Measurements from ENCODE around the gene GSS. TPM values are rescaled to one million over a fixed set of nuclear protein-coding genes. Genes with fewer than 3 reads are reported as not detected.

The GSS gene
- total RNA-seq, 1 donor from 2014 or later, result 18.3 TPM

DNA sequence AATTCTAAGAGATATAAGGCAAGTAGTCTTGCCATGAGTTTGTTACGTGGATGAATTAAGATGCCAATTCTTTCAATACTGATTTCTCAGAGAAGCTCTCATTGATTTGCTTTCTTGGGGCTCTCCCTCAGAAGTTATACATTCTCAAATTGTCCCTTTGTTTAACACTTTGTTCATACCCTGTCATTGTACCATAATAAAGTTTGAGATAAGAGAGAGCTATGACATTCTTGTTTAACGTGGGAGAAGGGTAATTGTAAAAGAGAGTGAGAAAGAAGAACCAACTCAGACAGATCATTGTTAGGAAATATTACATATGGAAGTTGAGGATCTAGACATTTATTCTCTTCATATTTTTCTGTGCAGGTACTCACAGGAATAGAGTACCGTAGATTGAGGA lies 60.1 kb downstream of the GSS start:
- Histone ChIP-seq H3K9ac (ENCODE audit: low read depth in 1 of 3, low read length in 3 of 3) (peak overlapping the region in 1 of 3 donors; percentile 33), H3K27me3 (ENCODE audit: control insufficient read depth in 3 of 3, insufficient read depth in 3 of 3, low read length in 3 of 3) (no peaks in the 10 kb centered on the region), H3K4me1 (ENCODE audit: control insufficient read depth in 3 of 3, insufficient read depth in 3 of 3, low read length in 3 of 3) (peaks cover 14 to 48% (median 22%) of the 10 kb centered on the region in 3 donors), H3K4me3 (ENCODE audit: low read length in 3 of 3) (peak overlapping the region in 1 of 3 donors; percentile 43), H3K36me3 (ENCODE audit: control insufficient read depth in 3 of 3, insufficient read depth in 3 of 3, low read length in 3 of 3) (peaks cover 0 to 1% (median 0%) of the 10 kb centered on the region in 3 donors), H3K9me3 (ENCODE audit: control insufficient read depth in 3 of 3, low read length in 3 of 3) (no peaks in the 10 kb centered on the region), H3K27ac (ENCODE audit: low read depth, low read length) (peak overlapping the region; percentile 57)

DNA sequence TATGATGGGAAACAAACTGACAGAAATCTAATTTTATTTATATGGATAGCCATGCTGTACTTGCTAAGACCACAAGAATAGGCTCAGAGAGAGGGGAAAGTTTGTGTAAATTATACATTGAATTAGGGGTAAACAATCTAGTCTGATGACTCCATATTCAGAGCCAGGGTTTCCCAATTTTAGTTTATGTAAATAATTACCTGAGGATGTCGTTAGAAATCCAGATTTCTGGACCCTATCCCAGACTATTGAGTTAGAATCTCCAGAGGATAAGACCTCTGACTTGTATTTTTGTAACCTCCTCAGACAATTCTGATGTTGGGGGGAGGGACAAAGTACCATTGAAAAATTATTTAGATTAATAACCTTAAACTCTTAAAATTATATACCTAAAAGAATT lies 60.9 kb downstream of the GSS start:
- Histone ChIP-seq H3K4me1 (ENCODE audit: control insufficient read depth in 3 of 3, insufficient read depth in 3 of 3, low read length in 3 of 3) (peaks cover 17 to 51% (median 26%) of the 10 kb centered on the region in 3 donors), H3K27me3 (ENCODE audit: control insufficient read depth in 3 of 3, insufficient read depth in 3 of 3, low read length in 3 of 3) (no peaks in the 10 kb centered on the region), H3K9me3 (ENCODE audit: control insufficient read depth in 3 of 3, low read length in 3 of 3) (no peaks in the 10 kb centered on the region), H3K27ac (ENCODE audit: low read depth, low read length) (no peak overlapping the region), H3K9ac (ENCODE audit: low read depth in 1 of 3, low read length in 3 of 3) (no peak overlapping the region), H3K4me3 (ENCODE audit: low read length in 3 of 3) (no peak overlapping the region), H3K36me3 (ENCODE audit: control insufficient read depth in 3 of 3, insufficient read depth in 3 of 3, low read length in 3 of 3) (peaks cover 0 to 5% (median 0%) of the 10 kb centered on the region in 3 donors)

DNA sequence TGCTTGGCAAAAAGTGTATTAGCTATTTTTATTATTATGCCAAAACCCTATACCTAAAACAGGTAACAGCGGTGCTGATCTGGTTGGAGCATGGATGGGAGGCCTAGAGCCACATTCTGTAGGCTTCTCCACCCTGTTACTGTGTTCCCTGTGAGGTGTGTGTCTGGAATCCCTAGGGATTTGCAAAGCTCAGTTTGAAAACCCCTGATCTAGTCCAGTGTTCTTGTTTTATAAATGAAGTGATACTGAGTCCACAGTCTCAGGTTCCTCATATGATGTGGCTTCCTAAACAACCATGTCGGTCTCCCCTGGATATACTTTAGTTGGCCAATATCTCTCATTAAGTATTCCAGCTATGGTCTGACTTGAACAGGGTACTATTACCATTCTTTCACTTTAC lies 62.9 kb downstream of the GSS start:
- Histone ChIP-seq H3K9ac (ENCODE audit: low read depth in 1 of 3, low read length in 3 of 3) (no peak overlapping the region), H3K36me3 (ENCODE audit: control insufficient read depth in 3 of 3, insufficient read depth in 3 of 3, low read length in 3 of 3) (peaks cover 0 to 7% (median 0%) of the 10 kb centered on the region in 3 donors), H3K4me3 (ENCODE audit: low read length in 3 of 3) (no peak overlapping the region), H3K27me3 (ENCODE audit: control insufficient read depth in 3 of 3, insufficient read depth in 3 of 3, low read length in 3 of 3) (no peaks in the 10 kb centered on the region), H3K9me3 (ENCODE audit: control insufficient read depth in 3 of 3, low read length in 3 of 3) (no peaks in the 10 kb centered on the region), H3K27ac (ENCODE audit: low read depth, low read length) (no peak overlapping the region), H3K4me1 (ENCODE audit: control insufficient read depth in 3 of 3, insufficient read depth in 3 of 3, low read length in 3 of 3) (peaks cover 22 to 52% (median 30%) of the 10 kb centered on the region in 3 donors)

DNA sequence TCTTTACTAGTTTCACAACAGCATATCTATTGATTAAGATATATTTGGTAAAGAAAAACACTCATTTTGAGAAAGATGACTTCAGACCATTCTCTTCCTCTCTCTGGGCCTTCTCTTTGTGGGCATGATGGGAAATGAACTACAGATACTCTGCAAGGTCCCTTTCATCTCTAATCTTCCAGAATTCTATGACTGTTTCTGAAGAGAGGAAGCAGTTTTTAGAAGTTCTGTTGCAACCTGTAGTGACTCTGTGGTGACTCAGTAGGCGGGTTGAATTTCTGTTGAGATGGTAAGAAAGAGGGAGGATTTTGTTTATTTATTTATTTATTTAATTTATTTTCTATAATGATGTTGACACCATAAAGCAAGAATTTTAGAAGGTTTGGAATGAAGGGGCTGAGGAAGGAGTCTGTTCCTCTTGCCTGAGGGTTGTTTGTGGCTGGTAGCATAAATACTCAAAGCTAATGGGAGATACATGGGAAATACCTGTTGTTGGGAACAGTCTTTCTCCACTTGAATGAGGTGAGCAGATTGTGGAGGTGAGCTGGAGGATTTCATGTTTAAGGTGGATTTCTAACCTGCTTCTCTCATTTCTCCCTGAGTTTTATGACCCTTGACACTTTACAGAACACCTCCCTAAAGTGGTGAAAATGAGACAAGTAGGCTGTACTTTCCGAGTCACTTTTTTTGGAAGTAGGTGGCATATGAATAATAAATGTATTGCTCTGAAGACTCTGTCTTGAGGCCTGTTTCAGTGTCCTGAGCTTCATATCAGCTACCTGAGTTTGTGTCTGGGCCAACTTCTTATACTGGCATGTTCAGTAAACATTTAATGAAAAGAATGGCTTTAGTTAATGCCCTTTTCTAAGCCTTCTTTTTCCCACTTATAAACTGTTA lies 64.2 kb downstream of the GSS start:
- H3K27ac ChIP-seq (ENCODE audit: low read depth, low read length), result no peak overlapping the region

DNA sequence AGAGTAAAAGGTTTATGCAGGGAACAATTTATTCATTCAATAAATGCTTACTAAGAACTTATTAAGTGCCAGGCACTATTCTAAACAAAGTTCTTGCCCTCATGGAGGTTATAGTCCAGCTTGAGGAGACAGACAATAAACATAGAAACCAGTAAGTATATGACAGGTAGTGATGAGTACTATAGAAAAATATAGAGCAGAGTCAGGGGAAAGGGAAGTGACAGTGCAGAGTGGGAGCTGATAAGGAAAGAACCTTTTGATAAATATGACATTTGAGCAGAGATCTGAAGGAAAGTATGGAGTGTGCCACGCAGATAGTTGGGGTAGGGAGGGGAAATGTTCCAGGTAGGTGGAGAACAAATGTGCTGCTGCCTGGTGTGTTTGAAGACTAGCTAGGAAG lies 67.1 kb downstream of the GSS start:
- H3K27me3 ChIP-seq (ENCODE audit: control insufficient read depth in 3 of 3, insufficient read depth in 3 of 3, low read length in 3 of 3), result no peaks in the 10 kb centered on the region
- peak overlapping the region; percentile 21 for H3K27ac ChIP-seq (ENCODE audit: low read depth, low read length)
- H3K4me1 ChIP-seq (ENCODE audit: control insufficient read depth in 3 of 3, insufficient read depth in 3 of 3, low read length in 3 of 3), result peaks cover 11 to 30% (median 21%) of the 10 kb centered on the region in 3 donors
- no peaks in the 10 kb centered on the region for H3K9me3 ChIP-seq (ENCODE audit: control insufficient read depth in 3 of 3, low read length in 3 of 3)
- H3K9ac ChIP-seq (ENCODE audit: low read depth in 1 of 3, low read length in 3 of 3), result no peak overlapping the region
- H3K36me3 ChIP-seq (ENCODE audit: control insufficient read depth in 3 of 3, insufficient read depth in 3 of 3, low read length in 3 of 3), result peaks cover 6 to 21% (median 13%) of the 10 kb centered on the region in 3 donors
- no peak overlapping the region for H3K4me3 ChIP-seq (ENCODE audit: low read length in 3 of 3)

More for the DNA sequence above, 64.2 kb downstream of the GSS start:
- Histone ChIP-seq H3K9me3 (ENCODE audit: control insufficient read depth in 3 of 3, low read length in 3 of 3) (no peaks in the 10 kb centered on the region), H3K36me3 (ENCODE audit: control insufficient read depth in 3 of 3, insufficient read depth in 3 of 3, low read length in 3 of 3) (peaks cover 0 to 7% (median 0%) of the 10 kb centered on the region in 3 donors), H3K27me3 (ENCODE audit: control insufficient read depth in 3 of 3, insufficient read depth in 3 of 3, low read length in 3 of 3) (no peaks in the 10 kb centered on the region), H3K4me3 (ENCODE audit: low read length in 3 of 3) (no peak overlapping the region), H3K4me1 (ENCODE audit: control insufficient read depth in 3 of 3, insufficient read depth in 3 of 3, low read length in 3 of 3) (peaks cover 20 to 46% (median 33%) of the 10 kb centered on the region in 3 donors), H3K9ac (ENCODE audit: low read depth in 1 of 3, low read length in 3 of 3) (no peak overlapping the region)

DNA sequence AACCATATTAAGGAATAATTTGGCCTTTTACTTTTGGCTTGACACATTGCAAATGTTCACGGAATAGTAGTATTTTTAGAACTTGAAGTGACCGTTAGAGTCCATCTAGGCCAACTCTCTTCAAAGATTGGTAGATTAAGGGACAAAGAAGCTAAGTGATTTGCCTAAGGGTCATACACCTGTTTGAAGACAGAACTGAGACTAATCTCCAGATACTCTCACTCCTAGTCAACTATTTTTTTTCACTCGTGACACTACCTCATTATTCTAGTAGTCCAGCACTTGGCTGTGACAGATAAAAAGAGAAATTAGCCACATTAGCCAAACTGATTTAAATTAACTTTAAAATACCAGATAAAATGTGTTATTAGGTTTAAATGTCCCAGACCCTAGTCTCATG lies 68.6 kb downstream of the GSS start:
- no peak overlapping the region for H3K4me3 ChIP-seq (ENCODE audit: low read length in 3 of 3)
- H3K27ac ChIP-seq (ENCODE audit: low read depth, low read length), result no peak overlapping the region
- H3K4me1 ChIP-seq (ENCODE audit: control insufficient read depth in 3 of 3, insufficient read depth in 3 of 3, low read length in 3 of 3), result peaks cover 15 to 26% (median 20%) of the 10 kb centered on the region in 3 donors
- no peaks in the 10 kb centered on the region for H3K27me3 ChIP-seq (ENCODE audit: control insufficient read depth in 3 of 3, insufficient read depth in 3 of 3, low read length in 3 of 3)
- no peak overlapping the region for H3K9ac ChIP-seq (ENCODE audit: low read depth in 1 of 3, low read length in 3 of 3)
- peaks cover 9 to 31% (median 19%) of the 10 kb centered on the region in 3 donors for H3K36me3 ChIP-seq (ENCODE audit: control insufficient read depth in 3 of 3, insufficient read depth in 3 of 3, low read length in 3 of 3)
- no peaks in the 10 kb centered on the region for H3K9me3 ChIP-seq (ENCODE audit: control insufficient read depth in 3 of 3, low read length in 3 of 3)

DNA sequence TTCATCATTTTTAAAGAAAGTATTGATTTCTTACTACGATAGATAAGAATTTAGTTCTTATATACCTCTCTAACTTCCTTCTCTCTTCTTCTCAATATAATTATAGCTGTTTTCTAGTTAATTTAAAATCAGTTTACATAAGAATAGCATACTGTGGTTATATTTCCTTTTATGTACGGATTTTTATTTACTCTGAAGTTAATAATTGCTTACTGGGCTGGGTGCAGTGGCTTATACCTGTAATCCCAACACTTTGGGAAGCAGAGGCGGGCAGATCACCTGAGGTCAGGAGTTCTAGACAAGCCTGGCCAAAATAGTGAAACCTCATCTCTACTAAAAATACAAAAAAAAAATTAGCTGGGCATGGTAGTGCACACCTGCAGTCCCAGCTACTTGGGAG lies 69.5 kb downstream of the GSS start:
- Histone ChIP-seq H3K9ac (ENCODE audit: low read depth in 1 of 3, low read length in 3 of 3) (no peak overlapping the region), H3K27me3 (ENCODE audit: control insufficient read depth in 3 of 3, insufficient read depth in 3 of 3, low read length in 3 of 3) (no peaks in the 10 kb centered on the region), H3K4me1 (ENCODE audit: control insufficient read depth in 3 of 3, insufficient read depth in 3 of 3, low read length in 3 of 3) (peaks cover 15 to 20% (median 19%) of the 10 kb centered on the region in 3 donors), H3K27ac (ENCODE audit: low read depth, low read length) (no peak overlapping the region), H3K4me3 (ENCODE audit: low read length in 3 of 3) (no peak overlapping the region), H3K36me3 (ENCODE audit: control insufficient read depth in 3 of 3, insufficient read depth in 3 of 3, low read length in 3 of 3) (peaks cover 9 to 31% (median 19%) of the 10 kb centered on the region in 3 donors), H3K9me3 (ENCODE audit: control insufficient read depth in 3 of 3, low read length in 3 of 3) (no peaks in the 10 kb centered on the region)

DNA sequence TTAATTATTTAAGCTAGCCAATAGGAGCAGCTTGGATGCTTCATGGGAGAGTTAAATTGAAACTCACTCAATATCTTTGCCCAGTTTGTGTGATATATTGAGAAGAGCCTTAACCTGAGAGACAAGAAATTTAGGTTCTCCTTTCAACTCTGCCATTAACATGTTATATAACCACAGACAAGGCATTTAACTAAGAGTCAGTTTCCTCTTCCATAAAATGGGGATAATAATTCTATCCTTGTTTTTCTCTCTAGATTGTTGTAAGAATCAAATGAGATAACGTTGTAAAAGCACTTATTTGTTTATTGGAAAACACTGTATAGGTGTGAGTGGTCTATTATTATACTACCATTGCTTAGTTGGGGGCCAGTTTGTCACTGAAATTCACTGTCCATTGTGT lies 71.3 kb downstream of the GSS start:
- Histone ChIP-seq H3K27me3 (ENCODE audit: control insufficient read depth in 3 of 3, insufficient read depth in 3 of 3, low read length in 3 of 3) (no peaks in the 10 kb centered on the region), H3K9ac (ENCODE audit: low read depth in 1 of 3, low read length in 3 of 3) (no peak overlapping the region), H3K4me3 (ENCODE audit: low read length in 3 of 3) (no peak overlapping the region), H3K27ac (ENCODE audit: low read depth, low read length) (no peak overlapping the region), H3K36me3 (ENCODE audit: control insufficient read depth in 3 of 3, insufficient read depth in 3 of 3, low read length in 3 of 3) (peaks cover 9 to 24% (median 19%) of the 10 kb centered on the region in 3 donors), H3K4me1 (ENCODE audit: control insufficient read depth in 3 of 3, insufficient read depth in 3 of 3, low read length in 3 of 3) (peaks cover 12 to 17% (median 13%) of the 10 kb centered on the region in 3 donors), H3K9me3 (ENCODE audit: control insufficient read depth in 3 of 3, low read length in 3 of 3) (no peaks in the 10 kb centered on the region)

DNA sequence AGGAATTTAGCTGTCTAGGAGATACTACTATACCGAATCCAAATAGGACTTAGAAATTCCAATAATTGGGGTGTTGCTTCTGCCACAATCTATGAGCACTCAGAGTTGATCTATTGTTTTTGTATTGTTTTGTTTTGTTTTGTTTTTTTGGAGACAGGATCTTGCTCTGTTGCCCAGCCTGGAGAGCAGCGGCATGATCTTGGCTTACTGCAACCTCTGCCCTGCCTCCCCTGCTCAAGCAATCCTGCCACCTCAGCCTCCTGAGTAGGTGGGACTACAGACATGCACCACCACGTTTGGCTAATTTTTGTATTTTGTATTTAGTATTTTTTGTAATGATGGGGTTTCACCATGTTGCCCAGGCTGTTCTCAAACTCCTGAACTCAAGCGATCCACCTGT lies 71.8 kb downstream of the GSS start:
- Histone ChIP-seq H3K9me3 (ENCODE audit: control insufficient read depth in 3 of 3, low read length in 3 of 3) (no peaks in the 10 kb centered on the region), H3K9ac (ENCODE audit: low read depth in 1 of 3, low read length in 3 of 3) (no peak overlapping the region), H3K4me3 (ENCODE audit: low read length in 3 of 3) (no peak overlapping the region), H3K27ac (ENCODE audit: low read depth, low read length) (no peak overlapping the region), H3K27me3 (ENCODE audit: control insufficient read depth in 3 of 3, insufficient read depth in 3 of 3, low read length in 3 of 3) (no peaks in the 10 kb centered on the region), H3K4me1 (ENCODE audit: control insufficient read depth in 3 of 3, insufficient read depth in 3 of 3, low read length in 3 of 3) (peaks cover 12 to 17% (median 13%) of the 10 kb centered on the region in 3 donors), H3K36me3 (ENCODE audit: control insufficient read depth in 3 of 3, insufficient read depth in 3 of 3, low read length in 3 of 3) (peaks cover 9 to 24% (median 19%) of the 10 kb centered on the region in 3 donors)

DNA sequence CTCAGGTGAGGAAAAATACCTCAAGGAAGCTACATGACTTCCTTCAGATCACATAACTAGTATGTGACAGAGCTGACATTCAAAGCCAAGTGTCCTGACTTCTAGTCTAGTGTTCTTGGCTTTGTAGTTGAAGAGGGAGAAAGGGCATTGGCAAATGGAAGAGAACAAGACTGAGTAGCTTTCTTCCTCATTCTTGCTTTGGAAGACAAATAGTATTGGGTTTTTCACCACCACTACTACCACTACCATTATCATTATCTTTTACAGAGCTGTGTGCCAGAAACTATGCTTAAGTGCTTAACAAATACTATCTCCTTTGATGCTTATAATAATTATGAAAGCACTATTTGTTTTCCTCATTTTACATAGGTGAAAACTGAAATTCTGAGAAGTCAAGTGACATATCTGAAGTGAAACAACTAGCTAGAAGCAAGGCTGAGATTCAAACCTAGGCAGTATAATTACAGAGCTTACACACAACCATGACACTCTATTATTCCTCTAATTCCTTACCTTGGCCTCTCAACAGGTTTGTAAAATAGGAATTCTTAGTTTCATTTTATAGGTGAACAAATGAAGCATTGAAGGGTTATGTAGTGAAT lies 72.4 kb downstream of the GSS start:
- Histone ChIP-seq H3K4me3 (ENCODE audit: low read length in 3 of 3) (no peak overlapping the region), H3K9me3 (ENCODE audit: control insufficient read depth in 3 of 3, low read length in 3 of 3) (no peaks in the 10 kb centered on the region), H3K4me1 (ENCODE audit: control insufficient read depth in 3 of 3, insufficient read depth in 3 of 3, low read length in 3 of 3) (peaks cover 9 to 16% (median 12%) of the 10 kb centered on the region in 3 donors), H3K36me3 (ENCODE audit: control insufficient read depth in 3 of 3, insufficient read depth in 3 of 3, low read length in 3 of 3) (peaks cover 9 to 24% (median 19%) of the 10 kb centered on the region in 3 donors), H3K27ac (ENCODE audit: low read depth, low read length) (peak overlapping the region; percentile 1), H3K27me3 (ENCODE audit: control insufficient read depth in 3 of 3, insufficient read depth in 3 of 3, low read length in 3 of 3) (no peaks in the 10 kb centered on the region), H3K9ac (ENCODE audit: low read depth in 1 of 3, low read length in 3 of 3) (no peak overlapping the region)
